AG04449 (cell line): ENCODE measurements around the gene ARL14.
A peak's percentile ranks its signal among the peaks of the same experiment; 100 is the strongest.

Experiments used
- CTCF ChIA-PET: fragments of 350-600 bp; formaldehyde crosslinking; extraction: SDS; loops from one replicate; lab custom pipeline; 2021; ENCODE audit warnings: antibody characterized with exemption; lab: Yijun Ruan, JAX
- POLR2A ChIA-PET: fragments of 400-600, 350-600 bp; formaldehyde crosslinking; extraction: SDS; loops from one replicate; lab custom pipeline; 2020; ENCODE audit warnings: antibody characterized with exemption, inconsistent platforms; lab: Yijun Ruan, JAX
- DNase-seq: peaks from one replicate; pipeline ENCODE4 v3.0.0-alpha.2; 2010; ENCODE audit warnings: low read depth, low spot score
- H3K4me3 ChIP-seq: 2 replicates; pipeline ENCODE4 v1.5.1; 2011; ENCODE audit warnings: low read depth, mild to moderate bottlenecking, control low read depth, low read length
- CTCF ChIP-seq: IDR thresholded peaks from one replicate; pipeline ENCODE4 v1.5.1; 2011; ENCODE audit warnings: mild to moderate bottlenecking, moderate library complexity, low read length, control low read depth, inconsistent platforms; ENCODE audit not compliant: insufficient read depth; ENCODE audit errors: missing control alignments

ARL14 gene

GRCh38 chr3:160694345-160694744 is 17.4 kb downstream of the ARL14 start:
- DNase-seq: no peak
- ChIA-PET POLR2A (no interaction called here), CTCF (interaction anchor here (4.8 kb wide), 1 partner anchor 8 kb away, joined by 45 read pairs; no protein-coding TSS in a partner anchor)
- no peak for TF ChIP-seq CTCF
- H3K4me3 ChIP-seq: no peak overlapping the region

GRCh38 chr3:160695003-160695402 is 18.0 kb downstream of the ARL14 start:
- no peak for DNase-seq
- ChIA-PET POLR2A (no interaction called here), CTCF (interaction anchor here (4.8 kb wide), 1 partner anchor 8 kb away, joined by 45 read pairs; no protein-coding TSS in a partner anchor)
- H3K4me3 ChIP-seq: no peak overlapping the region
- TF ChIP-seq CTCF: no peak

- no peak for TF ChIP-seq CTCF
- ChIA-PET CTCF (interaction anchor here (1.3 to 4.8 kb wide), 2 partner anchors 9 to 245 kb away, joined by 3 to 45 read pairs; no protein-coding TSS in a partner anchor), POLR2A (no interaction called here)
- peak; percentile 44 for DNase-seq
- H3K4me3 ChIP-seq: no peak overlapping the region
Measured at GRCh38 chr3:160695915-160696327, 19.0 kb downstream of the ARL14 start.

DNA sequence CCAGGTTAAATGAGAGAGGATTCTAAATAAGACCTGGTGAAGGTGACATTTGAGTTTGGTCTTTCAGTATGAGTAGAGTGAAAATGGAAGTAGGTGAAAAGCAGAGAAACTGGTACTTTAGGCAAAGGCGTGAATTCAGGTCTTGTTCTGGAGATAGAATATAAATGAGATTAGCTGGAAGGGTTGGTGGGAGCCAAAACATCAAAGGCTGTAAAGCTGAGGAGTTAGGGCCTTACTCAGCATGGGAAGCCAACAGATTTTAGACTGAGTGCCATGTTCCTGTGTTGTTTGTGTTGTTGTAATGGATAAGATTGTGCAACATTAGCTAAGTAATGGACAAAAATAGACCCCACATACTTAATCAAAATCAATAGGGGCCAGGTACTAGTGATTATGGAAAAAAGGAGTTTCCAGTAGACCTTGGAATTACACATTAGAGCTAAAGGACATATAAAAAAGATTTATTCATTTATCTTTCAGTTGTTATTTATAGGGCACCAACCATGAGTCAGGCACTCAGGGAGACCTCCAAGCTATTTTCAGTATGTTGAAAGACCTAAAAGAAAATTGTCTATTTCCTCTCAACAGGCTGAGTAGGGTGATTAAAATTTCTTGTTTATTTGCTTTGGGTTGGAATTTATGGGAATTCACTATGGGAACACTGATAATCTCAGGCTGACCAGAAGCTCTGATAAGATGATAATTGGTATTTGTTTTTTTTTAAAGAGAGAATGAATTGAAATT is 20.8 kb downstream of the ARL14 start:
- CTCF ChIA-PET: interaction anchor here (1.3 to 4.8 kb wide), 3 partner anchors 10 to 246 kb away, joined by 3 to 45 read pairs (median 8); no protein-coding TSS in a partner anchor
- no peak overlapping the region for H3K4me3 ChIP-seq
- POLR2A ChIA-PET: interaction anchor here (0.7 to 0.8 kb wide), 2 partner anchors 12 to 320 kb away, joined by 3 to 4 read pairs; no protein-coding TSS in a partner anchor
- peak; percentile 41 for DNase-seq
- TF ChIP-seq CTCF: no peak

- no peak for DNase-seq
- no peak for TF ChIP-seq CTCF
- POLR2A ChIA-PET: interaction anchor here (0.8 kb wide), 1 partner anchor 13 kb away, joined by 3 read pairs; no protein-coding TSS in a partner anchor
- H3K4me3 ChIP-seq: no peak overlapping the region
- CTCF ChIA-PET: interaction anchor here (2.1 to 4.8 kb wide), 2 partner anchors 10 to 12 kb away, joined by 8 to 45 read pairs; no protein-coding TSS in a partner anchor
Measured at GRCh38 chr3:160698599-160699195, 21.7 kb downstream of the ARL14 start.

- no peak overlapping the region for H3K4me3 ChIP-seq
- DNase-seq: no peak
- no peak for TF ChIP-seq CTCF
- CTCF ChIA-PET: interaction anchor here (0.7 to 1.2 kb wide), 2 partner anchors 16 to 240 kb away, joined by 3 read pairs; no protein-coding TSS in a partner anchor
- POLR2A ChIA-PET: no interaction called here
Measured at GRCh38 chr3:160701490-160701889, 24.5 kb downstream of the ARL14 start.
